Measurements from ENCODE around the gene TUBGCP6.

DNA sequence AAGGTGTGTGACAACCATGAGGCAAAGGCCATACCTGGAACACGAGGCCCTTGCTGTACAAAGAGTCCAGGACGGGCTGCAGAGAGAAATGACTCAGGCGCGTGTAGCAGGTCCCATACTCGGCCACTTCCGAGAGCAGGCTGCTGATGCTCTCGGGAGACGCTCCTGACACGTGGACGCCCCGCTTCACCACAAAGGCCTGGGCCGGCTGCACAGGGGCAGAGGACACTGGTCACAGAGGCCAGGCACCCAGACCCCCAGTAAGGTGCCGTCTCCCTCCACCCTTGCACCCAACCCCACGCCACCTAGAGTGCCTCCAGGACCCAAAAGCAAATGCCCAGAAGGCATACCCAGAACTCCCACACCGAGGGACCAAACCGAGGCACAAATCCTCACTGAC lies 15.5 kb downstream of the TUBGCP6 start:
- TF ChIP-seq, protein P1, sequence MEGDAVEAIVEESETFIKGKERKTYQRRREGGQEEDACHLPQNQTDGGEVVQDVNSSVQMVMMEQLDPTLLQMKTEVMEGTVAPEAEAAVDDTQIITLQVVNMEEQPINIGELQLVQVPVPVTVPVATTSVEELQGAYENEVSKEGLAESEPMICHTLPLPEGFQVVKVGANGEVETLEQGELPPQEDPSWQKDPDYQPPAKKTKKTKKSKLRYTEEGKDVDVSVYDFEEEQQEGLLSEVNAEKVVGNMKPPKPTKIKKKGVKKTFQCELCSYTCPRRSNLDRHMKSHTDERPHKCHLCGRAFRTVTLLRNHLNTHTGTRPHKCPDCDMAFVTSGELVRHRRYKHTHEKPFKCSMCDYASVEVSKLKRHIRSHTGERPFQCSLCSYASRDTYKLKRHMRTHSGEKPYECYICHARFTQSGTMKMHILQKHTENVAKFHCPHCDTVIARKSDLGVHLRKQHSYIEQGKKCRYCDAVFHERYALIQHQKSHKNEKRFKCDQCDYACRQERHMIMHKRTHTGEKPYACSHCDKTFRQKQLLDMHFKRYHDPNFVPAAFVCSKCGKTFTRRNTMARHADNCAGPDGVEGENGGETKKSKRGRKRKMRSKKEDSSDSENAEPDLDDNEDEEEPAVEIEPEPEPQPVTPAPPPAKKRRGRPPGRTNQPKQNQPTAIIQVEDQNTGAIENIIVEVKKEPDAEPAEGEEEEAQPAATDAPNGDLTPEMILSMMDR (IDR thresholded peaks at IDR 0.05), result no peak
- no peak for TF ChIP-seq EZH2 (IDR thresholded peaks at IDR 0.05; ENCODE audit: borderline replicate concordance, insufficient read depth, low read depth, low read length, poor library complexity, severe bottlenecking)

Measured in B cell (primary cell).